ENCODE measurements around the gene MYO16.

The MYO16 gene

DNA sequence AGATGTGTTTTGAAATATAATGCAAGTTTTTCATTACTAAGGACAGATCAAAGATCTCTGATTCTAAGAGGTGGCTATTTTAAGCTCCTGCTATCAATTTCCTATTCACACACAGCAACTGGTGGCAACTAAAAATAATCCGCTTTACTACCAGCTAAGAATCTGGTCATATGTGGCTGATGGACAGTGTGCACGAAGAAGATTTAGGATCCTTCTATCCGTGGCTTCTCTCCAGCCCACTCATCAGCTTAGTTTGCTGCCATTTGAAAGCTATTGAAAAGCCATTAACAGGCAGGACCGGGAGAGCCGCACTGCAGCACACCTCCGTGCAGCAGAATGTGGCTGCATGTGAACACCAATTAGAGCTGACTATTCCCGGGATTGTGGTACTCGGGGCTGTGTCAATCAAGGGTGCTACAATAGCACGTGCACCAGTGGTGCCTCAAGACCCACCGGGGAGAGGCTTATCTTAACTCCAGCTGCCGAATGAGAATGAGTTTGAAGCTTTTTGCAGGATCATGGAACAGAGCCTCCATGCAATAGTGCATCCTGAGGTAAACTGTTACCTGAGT lies at the start of gene MYO16:
TSS of gene MYO16 (plus strand) at position 431 of the 572 bp plus-strand sequence. CDS start 234 bp downstream, outside the sequence.
- no peaks in the 10 kb centered on the region for H3K4me1 Mint-ChIP-seq (ENCODE audit: low read depth)
- H3K27ac Mint-ChIP-seq: no peak within 1 kb of the TSS
- DNase-seq (ENCODE audit: low spot score): no peak
- no peaks in the 10 kb centered on the region for H3K9me3 Mint-ChIP-seq
- H3K4me3 Mint-ChIP-seq: no peak within 1 kb of the TSS
- H3K27me3 Mint-ChIP-seq (ENCODE audit: low read depth): no peaks in the 10 kb centered on the region
- H3K36me3 Mint-ChIP-seq (ENCODE audit: low read depth): no peaks in the 10 kb centered on the region

DNA sequence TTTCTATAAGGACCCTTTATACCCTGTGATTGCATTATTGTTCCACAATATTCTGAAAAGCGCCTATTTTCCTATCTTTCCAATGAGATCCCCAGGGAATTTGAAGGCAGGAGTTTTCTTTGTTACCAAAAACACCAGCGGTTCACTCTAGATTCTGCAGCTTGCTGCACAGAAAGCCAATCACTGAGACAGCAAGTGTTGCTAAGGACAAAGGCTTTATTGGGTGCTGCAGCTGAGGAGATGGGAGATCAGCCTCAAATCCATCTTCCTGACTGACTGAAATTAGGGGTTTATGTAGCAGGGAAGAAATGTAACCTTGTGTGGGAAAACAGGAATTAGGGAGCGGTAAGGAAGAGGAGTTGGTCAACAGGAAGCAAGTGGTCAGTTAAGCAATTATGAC lies 42.6 kb upstream of the MYO16 start:
- Mint-ChIP-seq H3K36me3 (ENCODE audit: low read depth) (no peaks in the 10 kb centered on the region), H3K4me3 (no peak overlapping the region), H3K27ac (no peak overlapping the region), H3K4me1 (ENCODE audit: low read depth) (no peaks in the 10 kb centered on the region), H3K9me3 (no peaks in the 10 kb centered on the region), H3K27me3 (ENCODE audit: low read depth) (no peaks in the 10 kb centered on the region)
- no peak for DNase-seq (ENCODE audit: low spot score)

DNA sequence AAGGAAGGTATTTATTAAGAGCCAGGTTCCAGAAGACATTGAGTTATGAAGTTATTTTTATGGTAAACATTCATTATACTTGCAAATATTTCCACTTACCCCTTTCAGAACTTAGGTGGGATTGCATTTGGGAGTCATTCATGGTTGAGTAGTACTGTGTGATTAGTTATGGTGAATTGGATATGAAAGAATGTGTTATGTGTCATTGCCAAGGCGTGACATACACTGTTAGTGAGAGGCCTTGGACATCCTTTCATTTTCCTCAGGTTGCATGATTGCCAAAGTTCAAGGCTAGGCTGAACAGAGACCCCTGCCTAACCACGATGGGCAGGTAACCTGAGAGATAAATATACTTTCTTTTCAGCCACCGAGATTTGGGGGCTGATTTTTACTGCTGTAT lies 40.9 kb upstream of the MYO16 start:
- no peak for DNase-seq (ENCODE audit: low spot score)
- Mint-ChIP-seq H3K4me1 (ENCODE audit: low read depth) (no peaks in the 10 kb centered on the region), H3K27ac (no peak overlapping the region), H3K9me3 (no peaks in the 10 kb centered on the region), H3K4me3 (no peak overlapping the region), H3K27me3 (ENCODE audit: low read depth) (no peaks in the 10 kb centered on the region), H3K36me3 (ENCODE audit: low read depth) (no peaks in the 10 kb centered on the region)

DNA sequence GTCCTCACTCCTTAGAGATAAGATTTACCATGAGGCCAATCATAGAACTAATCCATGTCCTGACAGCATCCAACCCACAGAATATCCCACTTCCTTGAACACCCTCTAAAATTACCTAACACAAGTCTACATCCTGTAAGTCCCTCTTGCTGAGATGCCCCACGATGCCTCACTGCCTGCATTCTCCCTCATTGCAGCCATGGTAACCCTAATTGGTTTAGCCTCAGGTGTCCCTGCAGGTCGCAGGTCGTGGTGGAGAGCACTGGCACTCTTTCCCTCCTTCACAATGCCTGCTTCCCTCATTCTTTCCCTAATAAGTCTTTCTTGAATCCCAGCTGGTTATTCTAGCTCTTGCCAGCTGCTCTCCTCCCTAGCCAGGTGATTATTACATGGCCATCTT lies 35.3 kb upstream of the MYO16 start:
- H3K27me3 Mint-ChIP-seq (ENCODE audit: low read depth): no peaks in the 10 kb centered on the region
- no peak overlapping the region for H3K27ac Mint-ChIP-seq
- no peak overlapping the region for H3K4me3 Mint-ChIP-seq
- H3K4me1 Mint-ChIP-seq (ENCODE audit: low read depth): no peaks in the 10 kb centered on the region
- DNase-seq (ENCODE audit: low spot score): no peak
- no peaks in the 10 kb centered on the region for H3K9me3 Mint-ChIP-seq
- H3K36me3 Mint-ChIP-seq (ENCODE audit: low read depth): no peaks in the 10 kb centered on the region

DNA sequence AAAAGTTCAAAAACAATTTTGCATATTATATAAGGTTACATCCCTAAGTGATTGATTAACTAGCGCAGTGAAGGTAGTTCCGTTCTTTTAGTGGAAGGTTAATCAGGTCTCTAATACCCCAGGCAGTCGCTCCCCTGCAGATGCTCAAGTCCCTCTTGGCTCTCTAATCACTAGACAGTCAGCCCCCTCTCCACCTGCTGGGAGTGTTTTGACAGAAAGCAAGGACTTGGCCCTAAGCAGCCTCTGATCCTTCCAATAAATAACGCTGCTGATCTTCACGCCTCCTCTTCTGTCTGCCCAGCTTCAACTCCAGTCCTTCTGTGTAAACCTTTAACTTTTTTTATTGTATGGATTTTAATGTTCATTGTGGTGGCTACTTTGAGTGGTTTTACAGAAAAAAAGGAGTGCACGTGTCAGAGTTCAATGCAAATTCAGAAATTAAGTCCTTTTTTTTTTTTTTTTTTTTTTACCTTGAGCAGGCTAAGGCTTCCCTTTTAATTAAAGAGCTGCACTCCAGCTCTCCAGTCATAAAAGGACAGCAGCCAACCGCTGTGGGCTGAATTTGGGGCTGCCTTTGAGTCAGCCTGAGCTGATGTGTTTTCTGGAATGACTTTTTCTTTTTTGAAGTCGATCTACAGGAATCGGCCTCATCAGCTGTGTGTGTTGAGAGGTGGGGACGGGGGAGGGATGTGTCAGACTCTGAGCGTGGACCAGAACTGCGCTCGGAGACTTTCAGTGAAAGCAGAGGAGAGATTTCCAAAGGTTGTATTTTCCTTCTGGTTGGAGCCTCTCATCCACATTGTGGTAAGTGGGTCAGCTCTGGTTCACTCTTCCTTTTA lies 33.8 kb upstream of the MYO16 start:
- no peak for DNase-seq (ENCODE audit: low spot score)
- Mint-ChIP-seq H3K9me3 (no peaks in the 10 kb centered on the region), H3K36me3 (ENCODE audit: low read depth) (no peaks in the 10 kb centered on the region)

DNA sequence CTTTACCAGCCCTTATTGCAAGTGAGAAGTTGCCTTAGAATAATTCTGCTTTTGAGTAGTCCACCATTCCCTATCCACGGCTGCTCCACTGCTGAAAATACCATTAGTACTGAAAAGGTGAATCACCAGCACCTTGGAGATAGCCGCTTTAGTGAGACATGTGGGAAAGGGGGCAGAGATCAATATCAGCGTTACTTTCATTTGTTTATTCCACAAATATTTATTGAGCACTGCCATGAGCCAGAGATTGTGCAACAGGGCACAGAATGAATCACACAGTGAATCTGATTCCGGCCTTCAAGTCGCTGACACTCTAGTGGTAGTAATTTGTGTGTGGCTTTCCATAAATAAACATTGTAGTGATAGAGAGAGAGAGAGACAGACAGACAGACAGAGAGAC lies 31.5 kb upstream of the MYO16 start:
- H3K4me3 Mint-ChIP-seq: no peak overlapping the region
- no peak for DNase-seq (ENCODE audit: low spot score)
- H3K9me3 Mint-ChIP-seq: peaks cover 8% of the 10 kb centered on the region

More for the DNA sequence above, 33.8 kb upstream of the MYO16 start:
- Mint-ChIP-seq H3K4me3 (no peak overlapping the region), H3K27ac (no peak overlapping the region), H3K4me1 (ENCODE audit: low read depth) (no peaks in the 10 kb centered on the region), H3K27me3 (ENCODE audit: low read depth) (no peaks in the 10 kb centered on the region)

DNA sequence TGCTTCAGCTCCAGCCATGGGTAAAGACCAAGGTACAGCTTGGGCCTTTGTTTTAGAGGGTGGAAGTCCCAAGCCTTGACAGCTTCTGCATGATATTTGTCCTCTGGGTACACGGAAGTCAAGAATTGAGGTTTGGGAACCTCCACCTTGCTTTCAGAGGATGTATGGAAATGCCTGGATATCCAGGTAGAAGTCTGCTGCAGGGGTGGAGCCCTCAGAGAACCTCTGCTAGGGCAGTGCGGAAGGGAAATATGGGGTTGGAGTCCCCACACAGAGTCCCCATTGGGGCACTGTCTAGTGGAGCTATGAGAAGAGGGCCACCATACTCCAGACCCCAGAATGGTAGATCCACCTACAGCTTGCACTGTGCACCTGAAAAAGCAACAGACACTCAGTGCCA lies 23.0 kb upstream of the MYO16 start:
- H3K4me3 Mint-ChIP-seq: no peak overlapping the region
- no peaks in the 10 kb centered on the region for H3K36me3 Mint-ChIP-seq (ENCODE audit: low read depth)
- H3K27me3 Mint-ChIP-seq (ENCODE audit: low read depth): no peaks in the 10 kb centered on the region
- no peak for DNase-seq (ENCODE audit: low spot score)
- no peak overlapping the region for H3K27ac Mint-ChIP-seq
- peaks cover 17% of the 10 kb centered on the region for H3K9me3 Mint-ChIP-seq
- no peaks in the 10 kb centered on the region for H3K4me1 Mint-ChIP-seq (ENCODE audit: low read depth)

More for the DNA sequence above, 31.5 kb upstream of the MYO16 start:
- H3K4me1 Mint-ChIP-seq (ENCODE audit: low read depth): no peaks in the 10 kb centered on the region
- H3K27ac Mint-ChIP-seq: no peak overlapping the region
- H3K36me3 Mint-ChIP-seq (ENCODE audit: low read depth): no peaks in the 10 kb centered on the region
- no peaks in the 10 kb centered on the region for H3K27me3 Mint-ChIP-seq (ENCODE audit: low read depth)

DNA sequence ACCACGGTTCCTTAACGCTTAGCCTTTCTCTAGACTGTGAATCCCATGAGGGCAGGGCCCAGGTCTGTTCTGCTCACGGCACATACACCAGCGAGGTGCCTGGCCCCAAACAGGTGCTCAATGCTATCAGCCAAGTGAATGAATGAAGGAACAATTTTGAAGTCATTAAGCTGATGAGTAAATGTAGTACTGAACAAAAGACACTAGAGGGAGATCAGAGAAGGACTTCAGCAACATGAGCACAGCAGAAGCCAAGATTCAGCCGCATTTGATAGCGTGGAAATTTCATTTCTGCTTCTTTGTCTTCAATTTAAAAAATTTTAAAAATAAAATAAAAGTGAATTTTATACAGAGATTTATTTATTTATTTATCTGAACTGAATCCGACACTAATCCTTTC lies 20.1 kb upstream of the MYO16 start:
- DNase-seq (ENCODE audit: low spot score): no peak
- Mint-ChIP-seq H3K27ac (no peak overlapping the region), H3K27me3 (ENCODE audit: low read depth) (no peaks in the 10 kb centered on the region)

DNA sequence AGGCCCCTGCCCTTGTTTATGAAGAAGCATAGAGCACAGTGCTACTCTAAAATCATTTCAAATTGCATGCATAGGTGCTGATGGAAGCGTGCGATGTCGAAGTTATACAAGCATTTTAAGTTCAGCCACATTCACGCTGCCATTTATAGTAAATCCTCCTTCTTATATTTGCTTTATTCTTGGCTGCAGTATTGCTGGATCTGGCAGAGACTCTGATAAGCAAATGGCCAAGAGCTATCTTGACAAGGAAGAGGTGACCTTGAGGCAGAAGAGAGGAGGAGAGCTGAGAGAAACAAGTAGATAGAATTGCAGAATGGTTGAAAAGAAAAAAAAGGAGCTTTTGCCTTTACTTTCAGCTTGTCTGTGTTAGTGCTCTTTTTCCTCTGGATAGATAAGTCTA lies 18.9 kb upstream of the MYO16 start:
- H3K4me1 Mint-ChIP-seq (ENCODE audit: low read depth): no peaks in the 10 kb centered on the region

More for the DNA sequence above, 20.1 kb upstream of the MYO16 start:
- no peaks in the 10 kb centered on the region for H3K36me3 Mint-ChIP-seq (ENCODE audit: low read depth)
- H3K9me3 Mint-ChIP-seq: peaks cover 9% of the 10 kb centered on the region
- no peaks in the 10 kb centered on the region for H3K4me1 Mint-ChIP-seq (ENCODE audit: low read depth)
- no peak overlapping the region for H3K4me3 Mint-ChIP-seq

DNA sequence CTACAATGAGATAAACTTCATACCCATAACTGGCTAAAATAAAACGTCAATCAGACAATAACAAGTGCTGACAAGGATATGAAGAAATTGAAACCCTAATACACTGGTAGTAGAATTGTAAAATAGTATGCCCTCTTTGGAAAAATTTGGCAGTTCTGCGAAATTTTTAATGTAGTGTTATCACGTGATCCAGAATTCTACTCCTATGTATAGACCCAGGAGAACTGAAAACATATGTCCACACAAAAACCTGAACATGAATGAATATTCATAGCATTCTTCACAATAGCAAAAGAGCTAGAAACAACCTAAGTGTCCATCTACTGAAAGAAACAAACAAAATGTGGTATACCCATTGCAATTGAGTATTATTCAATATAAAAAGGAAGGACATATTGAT lies 14.2 kb upstream of the MYO16 start:
- DNase-seq (ENCODE audit: low spot score): no peak
- H3K27me3 Mint-ChIP-seq (ENCODE audit: low read depth): no peaks in the 10 kb centered on the region
- H3K27ac Mint-ChIP-seq: no peak overlapping the region
- no peaks in the 10 kb centered on the region for H3K9me3 Mint-ChIP-seq
- no peaks in the 10 kb centered on the region for H3K36me3 Mint-ChIP-seq (ENCODE audit: low read depth)
- no peaks in the 10 kb centered on the region for H3K4me1 Mint-ChIP-seq (ENCODE audit: low read depth)
- no peak overlapping the region for H3K4me3 Mint-ChIP-seq

More for the DNA sequence above, 18.9 kb upstream of the MYO16 start:
- Mint-ChIP-seq H3K4me3 (no peak overlapping the region), H3K27me3 (ENCODE audit: low read depth) (no peaks in the 10 kb centered on the region), H3K9me3 (peaks cover 6% of the 10 kb centered on the region), H3K27ac (no peak overlapping the region), H3K36me3 (ENCODE audit: low read depth) (no peaks in the 10 kb centered on the region)
- DNase-seq (ENCODE audit: low spot score): no peak

DNA sequence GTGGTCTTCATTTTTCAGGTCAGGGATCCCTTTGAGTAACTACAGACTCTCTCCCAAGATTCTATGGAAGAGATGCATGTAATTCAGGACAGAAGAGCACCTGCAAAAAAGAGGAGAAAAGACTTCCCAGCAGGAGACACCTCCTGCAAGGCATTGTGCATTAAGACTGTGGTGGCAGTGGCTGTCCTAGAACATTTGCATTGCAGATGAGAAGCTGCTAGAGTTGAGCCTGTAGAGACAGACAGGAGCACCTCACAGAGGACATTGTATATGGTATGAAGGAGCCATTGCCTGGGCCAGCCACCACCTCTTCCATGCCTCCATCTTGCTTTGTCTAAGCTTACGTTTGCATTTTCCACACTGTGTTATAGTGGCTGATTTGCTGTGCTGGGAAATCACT lies 11.2 kb upstream of the MYO16 start:
- Mint-ChIP-seq H3K27me3 (ENCODE audit: low read depth) (no peaks in the 10 kb centered on the region), H3K4me3 (no peak overlapping the region)

DNA sequence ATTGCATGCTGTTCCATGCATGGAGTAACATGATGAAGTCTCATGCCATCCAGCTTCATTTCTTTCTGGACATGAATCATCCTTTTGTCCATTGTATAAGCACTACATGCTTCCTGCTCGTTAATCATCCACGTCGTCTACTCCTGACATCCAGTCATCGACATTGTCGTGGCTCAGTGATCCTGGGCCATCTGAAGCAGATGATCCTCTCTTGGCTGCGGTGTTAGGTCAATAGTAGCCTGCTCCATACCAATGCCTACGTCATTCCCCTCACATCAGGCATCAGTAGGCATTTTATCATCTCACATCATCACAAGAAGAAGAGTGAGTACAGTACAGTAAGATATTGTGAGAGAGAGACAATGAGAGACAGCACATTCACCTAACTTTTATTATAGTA lies 7.9 kb upstream of the MYO16 start:
- no peak for DNase-seq (ENCODE audit: low spot score)
- Mint-ChIP-seq H3K27ac (no peak overlapping the region), H3K4me1 (ENCODE audit: low read depth) (no peaks in the 10 kb centered on the region), H3K9me3 (no peaks in the 10 kb centered on the region), H3K4me3 (no peak overlapping the region), H3K27me3 (ENCODE audit: low read depth) (no peaks in the 10 kb centered on the region), H3K36me3 (ENCODE audit: low read depth) (no peaks in the 10 kb centered on the region)

More for the DNA sequence above, 11.2 kb upstream of the MYO16 start:
- H3K36me3 Mint-ChIP-seq (ENCODE audit: low read depth): no peaks in the 10 kb centered on the region
- no peak for DNase-seq (ENCODE audit: low spot score)
- H3K9me3 Mint-ChIP-seq: no peaks in the 10 kb centered on the region
- no peak overlapping the region for H3K27ac Mint-ChIP-seq
- H3K4me1 Mint-ChIP-seq (ENCODE audit: low read depth): no peaks in the 10 kb centered on the region

DNA sequence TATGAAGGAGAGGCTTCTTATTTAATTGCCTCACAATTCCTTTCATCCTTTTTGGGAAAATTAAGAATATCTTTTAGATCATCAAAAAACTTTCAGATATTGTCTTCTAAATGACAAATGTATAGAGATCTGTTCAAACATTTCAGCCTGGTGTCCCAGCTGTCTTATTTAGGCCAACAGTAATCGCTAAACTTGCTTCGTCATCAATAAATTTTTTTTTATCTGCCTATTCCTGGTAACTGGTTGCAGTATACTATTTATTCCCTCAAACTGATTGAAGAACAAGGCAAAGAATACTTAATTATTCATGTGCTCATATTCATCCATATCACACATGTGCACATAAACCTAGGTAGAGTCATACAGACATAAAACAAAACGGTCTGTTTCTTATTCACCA lies 5.3 kb upstream of the MYO16 start:
- no peak for DNase-seq (ENCODE audit: low spot score)
- Mint-ChIP-seq H3K4me3 (no peak overlapping the region), H3K27me3 (ENCODE audit: low read depth) (no peaks in the 10 kb centered on the region), H3K4me1 (ENCODE audit: low read depth) (no peaks in the 10 kb centered on the region), H3K36me3 (ENCODE audit: low read depth) (no peaks in the 10 kb centered on the region), H3K27ac (no peak overlapping the region), H3K9me3 (no peaks in the 10 kb centered on the region)

DNA sequence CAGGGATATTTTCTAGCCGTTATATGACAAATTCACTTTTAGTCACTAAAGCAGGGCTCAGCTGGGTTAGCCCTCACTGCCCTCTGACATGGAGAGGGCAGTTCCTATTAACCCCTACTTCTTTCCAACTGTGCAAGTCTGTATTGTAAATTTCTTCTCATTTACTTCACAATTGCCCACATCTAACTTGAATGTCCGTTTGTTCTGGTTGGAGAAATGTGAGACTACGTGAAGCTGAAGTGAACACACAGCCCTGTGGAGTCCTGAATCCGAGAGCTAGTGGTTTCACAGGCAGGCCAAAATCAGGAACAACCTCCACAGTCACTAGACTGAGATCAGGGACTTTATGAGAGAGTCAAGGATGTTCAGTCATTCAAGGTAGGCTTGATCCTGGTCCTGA lies 4.4 kb upstream of the MYO16 start:
- no peaks in the 10 kb centered on the region for H3K4me1 Mint-ChIP-seq (ENCODE audit: low read depth)
- H3K9me3 Mint-ChIP-seq: no peaks in the 10 kb centered on the region
- DNase-seq (ENCODE audit: low spot score): no peak
- H3K27me3 Mint-ChIP-seq (ENCODE audit: low read depth): no peaks in the 10 kb centered on the region
- no peak overlapping the region for H3K4me3 Mint-ChIP-seq
- no peak overlapping the region for H3K27ac Mint-ChIP-seq
- H3K36me3 Mint-ChIP-seq (ENCODE audit: low read depth): no peaks in the 10 kb centered on the region

Measured in T-helper 2 cell treated with Interferon-gamma antibody and Interleukin-4, amounts not matched to agents 5 μg/mL and 100 μg/mL, for 36 hours (primary cell).